Measurements from ENCODE around the gene PARD3. TPM values are rescaled to one million over a fixed set of nuclear protein-coding genes. Genes with fewer than 3 reads are reported as not detected.
A peak's percentile ranks its signal among the peaks of the same experiment; 100 is the strongest.

The PARD3 gene
- total and polyA plus RNA-seq, 2 donors (not counting 3 experiments of a cell fraction or from before 2014, with no cell fraction given): 7.3 to 24.1 TPM

- no peaks in the 10 kb centered on the region for H3K36me3 ChIP-seq (ENCODE audit: control insufficient read depth in 2 of 2, extremely low read depth in 1 of 2, insufficient read depth in 2 of 2, low read length in 2 of 2)
- DNase-seq (ENCODE audit: low read depth, low spot score) (no peak), FAIRE-seq (peak; percentile 12)
- no peak overlapping the region for H3K4me2 ChIP-seq (ENCODE audit: insufficient read depth, low read length)
- no peaks in the 10 kb centered on the region for H3K27me3 ChIP-seq (ENCODE audit: control insufficient read depth in 2 of 2, insufficient read depth in 2 of 2, low read length in 2 of 2)
- H3K27ac ChIP-seq (ENCODE audit: insufficient read depth, low read depth, low read length): no peak overlapping the region
- no peaks in the 10 kb centered on the region for H3K9me3 ChIP-seq (replicated peaks; ENCODE audit: control insufficient read depth, insufficient read depth, low read length)
- intact Hi-C loops (cut with micrococcal nuclease) (no loop called here), dilution Hi-C loops (cut with MboI; ENCODE audit: extremely low pct_ligation_motif_present, low sequenced_read_pairs) (no loop called here)
- no peaks in the 10 kb centered on the region for H3K4me1 ChIP-seq (ENCODE audit: control insufficient read depth, extremely low read depth, insufficient read depth, low read length)
- H3K79me2 ChIP-seq (ENCODE audit: control insufficient read depth, insufficient read depth, low read length): no peaks in the 10 kb centered on the region
- H3K9me1 ChIP-seq (replicated peaks; ENCODE audit: control insufficient read depth, extremely low read depth, insufficient read depth, low read length): no peaks in the 10 kb centered on the region
- ChIA-PET CTCF (interaction anchor here (0.7 kb wide), 1 partner anchor 1450 kb away, joined by 3 read pairs; no protein-coding TSS in a partner anchor), POLR2A (no interaction called here)
- no peak for TF ChIP-seq JUN (IDR thresholded peaks at IDR 0.05; ENCODE audit: borderline replicate concordance, insufficient read depth, insufficient read length, low read depth)
- TF ChIP-seq MAX (IDR thresholded peaks at IDR 0.05; ENCODE audit: insufficient read depth, insufficient read length): no peak
- no peak for TF ChIP-seq GATA2 (IDR thresholded peaks at IDR 0.05; ENCODE audit: insufficient read depth, insufficient read length, low read depth, low read length)
- TF ChIP-seq POLR2A (IDR thresholded peaks at IDR 0.05; ENCODE audit: low read depth, low read length): no peak
- no peak overlapping the region for H3K4me3 ChIP-seq (replicated peaks in 1 of 3; ENCODE audit: insufficient read depth in 1 of 3, low read depth in 1 of 3, low read length in 3 of 3)
- BruUV-seq (replicated peaks): no TSS peak
- no peaks in the 10 kb centered on the region for H4K20me1 ChIP-seq (replicated peaks; ENCODE audit: control insufficient read depth, extremely low read depth, insufficient read depth, low read length)
- H3K9ac ChIP-seq (replicated peaks; ENCODE audit: extremely low read depth, insufficient read depth, low read length): no peak overlapping the region
- H2AFZ ChIP-seq (ENCODE audit: low read depth, low read length): no peak overlapping the region
Measured at GRCh38 chr10:34643620-34644019, 171.5 kb downstream of the PARD3 start.

DNA sequence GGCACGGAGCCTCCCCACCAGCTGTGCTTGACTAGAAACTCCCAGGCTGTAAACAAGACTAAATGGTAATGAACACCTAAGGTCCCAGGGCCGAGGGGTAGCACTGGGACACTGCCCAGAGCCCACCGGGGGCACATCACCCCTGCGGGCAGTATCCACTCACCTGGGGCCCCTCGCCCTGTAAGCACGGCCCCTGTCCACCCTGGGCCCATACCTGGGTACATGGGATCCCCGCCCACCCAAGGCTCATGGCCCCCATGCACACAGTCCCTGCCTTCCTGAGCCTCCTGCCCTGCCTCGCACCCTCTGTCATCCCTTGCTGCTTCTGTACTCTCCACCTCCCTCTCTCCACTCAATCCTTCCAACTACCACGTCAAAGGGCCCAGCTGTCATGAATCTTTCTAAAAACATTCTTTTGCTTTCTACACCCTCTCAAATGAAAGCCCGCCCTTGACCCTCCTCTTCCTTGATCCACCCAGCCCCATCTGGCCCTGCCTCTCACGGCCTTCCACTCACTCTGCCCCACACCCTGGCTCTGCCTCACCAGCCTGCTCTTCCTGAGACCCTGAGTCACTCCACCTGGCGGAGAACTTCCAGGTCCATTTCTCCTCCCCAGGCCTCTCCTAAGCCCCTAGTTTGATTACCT is 173.1 kb downstream of the PARD3 start:
- dilution Hi-C loops (cut with MboI; ENCODE audit: extremely low pct_ligation_motif_present, low sequenced_read_pairs): no loop called here
- Histone ChIP-seq H3K4me1 (ENCODE audit: control insufficient read depth, extremely low read depth, insufficient read depth, low read length) (peaks cover 4% of the 10 kb centered on the region), H3K27me3 (ENCODE audit: control insufficient read depth in 2 of 2, insufficient read depth in 2 of 2, low read length in 2 of 2) (no peaks in the 10 kb centered on the region), H3K4me2 (ENCODE audit: insufficient read depth, low read length) (no peak overlapping the region), H3K79me2 (ENCODE audit: control insufficient read depth, insufficient read depth, low read length) (no peaks in the 10 kb centered on the region), H3K27ac (ENCODE audit: insufficient read depth, low read depth, low read length) (no peak overlapping the region), H3K36me3 (ENCODE audit: control insufficient read depth in 2 of 2, extremely low read depth in 1 of 2, insufficient read depth in 2 of 2, low read length in 2 of 2) (no peaks in the 10 kb centered on the region), H3K9me3 (replicated peaks; ENCODE audit: control insufficient read depth, insufficient read depth, low read length) (no peaks in the 10 kb centered on the region), H3K9me1 (replicated peaks; ENCODE audit: control insufficient read depth, extremely low read depth, insufficient read depth, low read length) (no peaks in the 10 kb centered on the region), H3K4me3 (replicated peaks in 1 of 3; ENCODE audit: insufficient read depth in 1 of 3, low read depth in 1 of 3, low read length in 3 of 3) (no peak overlapping the region), H3K9ac (replicated peaks; ENCODE audit: extremely low read depth, insufficient read depth, low read length) (no peak overlapping the region), H4K20me1 (replicated peaks; ENCODE audit: control insufficient read depth, extremely low read depth, insufficient read depth, low read length) (no peaks in the 10 kb centered on the region), H2AFZ (ENCODE audit: low read depth, low read length) (no peak overlapping the region)
- BruUV-seq (replicated peaks): no TSS peak
- ChIA-PET CTCF (no interaction called here), POLR2A (no interaction called here)
- intact Hi-C loops (cut with micrococcal nuclease): no loop called here
- no peak for FAIRE-seq
- DNase-seq (ENCODE audit: low read depth, low spot score): no peak
- no peak for TF ChIP-seq EZH2 (IDR thresholded peaks at IDR 0.05; ENCODE audit: borderline replicate concordance, low read depth, low read length, severe bottlenecking)
- TF ChIP-seq GATA2 (IDR thresholded peaks at IDR 0.05; ENCODE audit: insufficient read depth, insufficient read length, low read depth, low read length): no peak
- TF ChIP-seq JUN (IDR thresholded peaks at IDR 0.05; ENCODE audit: borderline replicate concordance, insufficient read depth, insufficient read length, low read depth): no peak
- TF ChIP-seq MYC (IDR thresholded peaks at IDR 0.05; ENCODE audit: low read depth, low read length): no peak
- no peak for TF ChIP-seq FOS (IDR thresholded peaks at IDR 0.05; ENCODE audit: borderline replicate concordance, insufficient read depth, low read length)
- no peak for TF ChIP-seq MAX (IDR thresholded peaks at IDR 0.05; ENCODE audit: insufficient read depth, insufficient read length)
- TF ChIP-seq CTCF (IDR thresholded peaks at IDR 0.05; ENCODE audit: extremely low read depth in 1 of 2, insufficient read depth in 1 of 2, low read depth in 1 of 2, low read length in 2 of 2): no peak
- no peak for TF ChIP-seq POLR2AphosphoS5 (IDR thresholded peaks at IDR 0.05; ENCODE audit: insufficient read depth, low read depth, low read length)
- no peak for TF ChIP-seq POLR2A (IDR thresholded peaks at IDR 0.05; ENCODE audit: low read depth, low read length)
